K562 (cell line): Measurements from ENCODE around the gene LPAR2. TPM values are rescaled to one million over a fixed set of nuclear protein-coding genes. Genes with fewer than 3 reads are reported as not detected.
A peak's percentile ranks its signal among the peaks of the same experiment; 100 is the strongest.

ENCODE experiments used
- ELF4 ChIP-seq: fragments of 450-650 bp; formaldehyde crosslinking; IDR thresholded peaks from 2 replicates; pipeline ENCODE4 v1.4.0; 2022; ENCODE audit warnings: missing genetic modification characterization
- MGA ChIP-seq: fragments of 450-650 bp; IDR thresholded peaks from 2 replicates; pipeline ENCODE4 v1.6.1; 2016; ENCODE audit warnings: mild to moderate bottlenecking, moderate library complexity
- OTX1 ChIP-seq: fragments of 450-650 bp; formaldehyde crosslinking; IDR thresholded peaks from 2 replicates; pipeline ENCODE4 v1.4.0; 2022; ENCODE audit warnings: mild to moderate bottlenecking
- polyA plus RNA-seq, 8 experiments: library from polyadenylated mRNA; depleted of rRNA in 4 of 8; stranded (reverse) in 5 of 8; unstranded in 3 of 8; fragments of >200 nt; fragmentation: Nextera tagmentation in 2 of 8; fragmentation: Illumina TruSeq in 1 of 8; extraction: Ambion mirVana in 2 of 8; extraction: Trizol in 1 of 8; gene quantifications; 2 replicates each; pipeline versions ENCODE4 v1.2.1 to v1.2.3, GENCODE V29; 2011 to 2014; ENCODE audit warnings: inconsistent platforms in 1 of 8, missing spikeins in 1 of 8
- total RNA-seq, 7 experiments: library from RNA; depleted of rRNA in 6 of 7; stranded (reverse); fragments of >200 nt in 6 of 7; fragmentation: Illumina TruSeq in 2 of 7; extraction: Trizol in 2 of 7; gene quantifications; 2 replicates each; pipeline versions ENCODE4 v1.2.1 to v1.2.3, GENCODE V29; 2011 to 2021; ENCODE audit warnings: low replicate concordance in 1 of 7
- TF ChIP-seq, protein P1 (sequence below), 2 experiments: fragments of 450-650 bp; formaldehyde crosslinking in 1 of 2; IDR thresholded peaks; 2 replicates each; pipeline versions ENCODE4 v1.4.0 to v1.6.1; 2014 to 2020; ENCODE audit warnings: mild to moderate bottlenecking in 2 of 2, borderline replicate concordance in 1 of 2, low read depth in 1 of 2

The LPAR2 gene
- total and polyA plus RNA-seq, 9 of the 15 experiments (the other 6 are each of a cell fraction or from before 2014, with no cell fraction given): 0.63 to 13.8 (median 4.4) TPM

- peak; percentile 60 for TF ChIP-seq MGA
- TF ChIP-seq, protein P1, sequence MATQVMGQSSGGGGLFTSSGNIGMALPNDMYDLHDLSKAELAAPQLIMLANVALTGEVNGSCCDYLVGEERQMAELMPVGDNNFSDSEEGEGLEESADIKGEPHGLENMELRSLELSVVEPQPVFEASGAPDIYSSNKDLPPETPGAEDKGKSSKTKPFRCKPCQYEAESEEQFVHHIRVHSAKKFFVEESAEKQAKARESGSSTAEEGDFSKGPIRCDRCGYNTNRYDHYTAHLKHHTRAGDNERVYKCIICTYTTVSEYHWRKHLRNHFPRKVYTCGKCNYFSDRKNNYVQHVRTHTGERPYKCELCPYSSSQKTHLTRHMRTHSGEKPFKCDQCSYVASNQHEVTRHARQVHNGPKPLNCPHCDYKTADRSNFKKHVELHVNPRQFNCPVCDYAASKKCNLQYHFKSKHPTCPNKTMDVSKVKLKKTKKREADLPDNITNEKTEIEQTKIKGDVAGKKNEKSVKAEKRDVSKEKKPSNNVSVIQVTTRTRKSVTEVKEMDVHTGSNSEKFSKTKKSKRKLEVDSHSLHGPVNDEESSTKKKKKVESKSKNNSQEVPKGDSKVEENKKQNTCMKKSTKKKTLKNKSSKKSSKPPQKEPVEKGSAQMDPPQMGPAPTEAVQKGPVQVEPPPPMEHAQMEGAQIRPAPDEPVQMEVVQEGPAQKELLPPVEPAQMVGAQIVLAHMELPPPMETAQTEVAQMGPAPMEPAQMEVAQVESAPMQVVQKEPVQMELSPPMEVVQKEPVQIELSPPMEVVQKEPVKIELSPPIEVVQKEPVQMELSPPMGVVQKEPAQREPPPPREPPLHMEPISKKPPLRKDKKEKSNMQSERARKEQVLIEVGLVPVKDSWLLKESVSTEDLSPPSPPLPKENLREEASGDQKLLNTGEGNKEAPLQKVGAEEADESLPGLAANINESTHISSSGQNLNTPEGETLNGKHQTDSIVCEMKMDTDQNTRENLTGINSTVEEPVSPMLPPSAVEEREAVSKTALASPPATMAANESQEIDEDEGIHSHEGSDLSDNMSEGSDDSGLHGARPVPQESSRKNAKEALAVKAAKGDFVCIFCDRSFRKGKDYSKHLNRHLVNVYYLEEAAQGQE (IDR thresholded peaks at IDR 0.05; ENCODE audit: borderline replicate concordance): peak; percentile 90
- TF ChIP-seq, protein P1 (CRISPR knock-in tag; IDR thresholded peaks at IDR 0.05; ENCODE audit: low read depth): 0 out of 2 replicates have a peak, but pooled peaks have one; percentile 29
- peak; percentile 93; the same call in 1 of the 2 replicates for TF ChIP-seq ELF4 (CRISPR knock-in tag)
- TF ChIP-seq OTX1 (CRISPR knock-in tag): peak; percentile 75; the same call in 1 of the 2 replicates
These were observed 35.5 kb upstream of the LPAR2 start, which contains the start of gene ATP13A1 (continued) for GRCh38 chr19:19663256-19664120.
